Measurements from ENCODE around the gene DLX2. TPM values are rescaled to one million over a fixed set of nuclear protein-coding genes. Genes with fewer than 3 reads are reported as not detected.
A peak's percentile ranks its signal among the peaks of the same experiment; 100 is the strongest.

The DLX2 gene
- total RNA-seq, 1 experiment from 2014 or later, result 1.9 TPM

DNA sequence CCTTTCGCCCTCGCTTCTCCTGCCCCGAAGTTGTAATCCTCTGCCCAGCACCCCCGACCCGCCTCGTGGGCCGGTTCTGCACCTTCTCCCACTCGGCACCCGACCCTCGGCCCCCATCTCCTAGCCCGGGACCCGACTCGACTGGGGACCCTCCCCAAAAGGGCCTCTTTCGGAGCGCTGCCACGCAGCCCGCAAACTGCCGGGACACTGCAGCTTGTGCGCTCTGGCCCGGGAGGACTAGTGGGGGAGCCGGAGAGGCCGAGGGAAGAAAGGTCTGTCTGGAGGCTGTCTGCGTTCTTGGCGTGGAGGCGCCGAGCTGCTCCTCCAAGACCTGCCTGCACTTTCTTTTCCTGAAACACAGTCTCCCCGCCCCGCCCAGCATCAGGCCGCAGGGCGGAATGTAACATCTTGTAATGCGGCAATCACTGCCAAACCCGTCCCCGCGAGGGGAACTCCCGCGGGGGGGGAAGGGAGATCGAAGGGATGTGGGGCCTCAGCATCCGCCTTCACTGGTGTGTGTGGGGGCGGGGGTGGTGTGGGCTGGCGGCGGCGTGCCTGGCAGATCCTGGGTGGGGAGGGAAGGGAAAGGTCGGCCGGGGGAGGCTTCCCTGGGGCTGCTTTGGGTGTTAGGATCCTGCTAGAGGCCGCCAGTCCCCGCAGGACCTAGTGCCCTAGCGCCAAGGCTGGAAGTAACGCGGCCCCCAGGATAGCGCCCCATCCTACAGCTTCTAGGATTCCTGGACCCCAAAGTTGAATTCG is 7.4 kb downstream of the DLX2 start:
- peak; percentile 70 for DNase-seq (ENCODE audit: extremely low read depth, low read depth)

DNA sequence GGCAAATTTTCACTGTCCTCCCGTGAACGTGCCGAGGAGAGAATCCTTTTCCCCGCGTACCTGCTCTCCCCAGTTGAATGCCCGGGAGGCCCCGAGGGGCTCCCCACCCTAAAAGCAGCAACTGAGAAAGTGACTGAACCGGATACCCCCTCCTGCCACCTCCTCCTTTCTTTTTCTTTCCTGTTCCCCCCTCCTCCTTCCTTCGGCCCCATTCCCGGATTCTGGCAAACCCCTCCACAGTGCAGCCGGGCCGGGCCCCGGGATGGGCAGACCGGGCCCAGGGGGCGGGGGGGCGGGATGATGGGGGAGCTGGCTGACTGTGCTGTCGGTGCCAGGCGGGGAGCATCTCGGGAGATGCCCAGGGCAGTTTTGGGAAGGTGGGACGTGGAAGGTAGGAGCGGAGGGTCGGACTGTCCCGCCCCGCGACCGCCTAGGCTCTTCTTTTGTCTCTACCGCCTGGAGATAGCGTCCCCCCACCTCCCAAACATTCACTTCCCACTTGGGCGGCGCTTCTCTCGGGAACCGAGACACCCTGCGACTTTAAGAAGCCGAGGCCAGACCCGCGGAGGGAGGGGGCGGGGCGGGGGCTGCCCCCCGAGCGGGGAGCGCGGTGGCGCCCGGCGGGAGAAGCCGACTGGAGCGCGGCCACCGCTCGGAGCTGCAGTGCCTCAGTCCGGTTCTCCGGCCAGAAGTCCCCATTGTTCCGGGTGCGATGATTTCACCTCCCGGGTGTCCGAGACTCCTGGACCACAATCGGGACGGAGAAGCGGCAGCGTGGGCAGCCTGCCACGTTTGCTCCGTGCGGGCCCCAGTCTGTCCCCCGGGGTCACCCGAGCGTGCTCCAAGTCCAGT is 8.2 kb downstream of the DLX2 start:
- no peak for DNase-seq (ENCODE audit: extremely low read depth, low read depth)

DNA sequence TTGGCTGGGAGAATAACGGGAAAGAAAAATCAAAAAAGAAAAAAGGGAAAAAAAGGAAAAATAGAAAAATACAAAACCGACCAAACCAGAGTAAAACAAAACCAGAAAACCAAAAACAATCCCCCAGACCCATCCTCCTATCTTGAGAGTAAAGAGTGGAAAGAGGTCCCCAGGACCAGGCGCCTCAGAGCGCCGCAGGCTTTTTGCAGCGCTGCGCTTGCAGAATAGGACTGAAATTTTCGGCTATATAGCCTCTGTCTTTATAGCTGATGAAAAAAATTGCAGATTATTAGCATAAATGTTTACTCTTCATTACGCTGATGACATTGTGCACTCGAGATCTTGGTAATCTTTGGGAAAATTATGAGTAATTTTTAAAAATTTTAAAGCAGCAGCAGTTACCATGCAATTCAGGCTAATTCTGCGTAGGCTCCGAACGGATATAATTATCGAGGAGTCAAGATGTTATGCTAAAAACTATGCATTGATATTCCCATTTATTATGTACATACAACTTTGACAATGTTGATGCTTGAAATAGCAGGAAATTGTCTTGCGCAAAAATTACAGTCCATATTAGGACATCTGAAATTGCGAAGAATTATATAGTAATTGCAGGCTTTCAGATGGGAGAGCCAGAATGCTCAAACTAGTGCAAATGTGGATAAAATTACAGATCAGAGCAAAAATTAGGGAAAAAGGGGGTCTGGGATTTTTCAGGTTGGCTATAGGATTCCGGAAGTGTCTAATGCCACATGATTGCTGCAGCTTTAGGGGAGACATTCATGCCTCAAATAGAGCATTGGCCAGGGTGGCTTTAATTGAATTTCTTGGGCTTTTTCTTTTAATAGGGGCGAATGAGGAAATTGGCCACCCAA is 9.0 kb downstream of the DLX2 start:
- DNase-seq (ENCODE audit: extremely low read depth, low read depth), result no peak

DNA sequence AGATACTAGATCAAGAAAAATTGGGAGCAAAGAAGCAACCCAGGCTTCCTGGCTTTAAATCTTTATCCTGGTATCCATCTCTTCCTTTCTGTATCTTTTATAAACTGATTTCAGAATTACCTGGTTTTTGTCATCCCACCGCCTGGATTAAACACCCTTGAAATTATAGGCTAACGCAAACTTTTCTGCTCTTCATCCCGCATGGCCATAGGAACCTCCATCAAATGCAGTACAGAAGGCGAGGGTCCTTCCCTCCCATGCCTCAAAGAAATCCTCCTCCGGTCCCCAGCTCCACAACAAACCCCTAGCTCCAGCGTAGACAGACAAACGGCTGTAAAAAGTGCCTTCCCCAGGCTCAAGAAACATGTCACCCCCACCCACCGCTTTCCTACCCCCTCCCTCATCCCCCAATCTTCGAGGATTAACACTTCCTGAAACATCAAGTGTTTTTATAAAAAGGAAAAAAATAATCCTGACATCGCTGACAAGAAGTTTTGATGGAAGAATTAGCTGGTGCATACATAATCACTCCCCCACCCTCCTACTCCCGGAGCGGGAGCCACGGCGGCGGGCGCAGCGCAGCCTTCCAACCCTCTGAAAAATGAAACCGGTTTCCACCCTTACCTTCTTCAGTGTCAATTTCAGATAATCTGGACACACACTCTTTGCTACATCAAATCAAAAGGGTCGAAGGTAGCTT is 9.8 kb downstream of the DLX2 start:
- no peak for DNase-seq (ENCODE audit: extremely low read depth, low read depth)

DNA sequence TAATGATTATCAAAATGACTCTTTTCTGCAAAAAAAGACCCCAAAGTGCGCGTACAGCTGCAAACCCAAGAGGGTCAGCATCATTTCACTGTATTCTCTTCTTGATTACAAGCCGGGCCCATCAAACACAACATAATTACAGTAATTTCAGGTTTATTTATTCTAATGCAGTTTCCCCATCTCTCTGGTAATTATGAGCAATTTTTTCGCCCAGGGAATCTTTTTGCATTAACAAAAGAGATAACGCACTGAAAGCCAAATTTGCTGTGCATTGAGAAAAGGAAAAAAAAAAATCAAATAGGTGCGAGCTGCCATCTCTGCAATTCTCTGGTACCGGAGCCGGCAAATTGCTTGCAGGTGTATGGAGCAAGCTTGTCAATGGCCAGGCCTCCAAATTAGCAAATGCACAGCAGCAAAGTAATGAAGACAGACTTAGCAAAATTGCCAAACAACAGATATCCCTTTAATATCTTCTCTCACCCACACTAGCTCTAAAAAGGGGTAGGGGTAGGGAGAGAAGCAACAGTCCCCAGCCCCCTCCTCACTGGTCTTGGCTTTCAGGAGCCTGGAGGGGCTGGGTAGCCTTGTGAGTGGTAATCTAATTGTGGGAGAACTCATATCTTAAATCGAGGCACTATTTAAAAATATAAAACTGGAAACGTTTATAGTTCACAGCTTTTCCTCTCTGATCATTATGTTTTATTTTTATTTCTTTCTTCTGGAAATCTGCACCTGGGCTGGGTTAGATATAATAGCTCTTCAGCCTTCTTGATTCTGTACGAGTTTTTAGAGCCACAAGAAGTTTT is 10.7 kb downstream of the DLX2 start:
- no peak for DNase-seq (ENCODE audit: extremely low read depth, low read depth)

DNA sequence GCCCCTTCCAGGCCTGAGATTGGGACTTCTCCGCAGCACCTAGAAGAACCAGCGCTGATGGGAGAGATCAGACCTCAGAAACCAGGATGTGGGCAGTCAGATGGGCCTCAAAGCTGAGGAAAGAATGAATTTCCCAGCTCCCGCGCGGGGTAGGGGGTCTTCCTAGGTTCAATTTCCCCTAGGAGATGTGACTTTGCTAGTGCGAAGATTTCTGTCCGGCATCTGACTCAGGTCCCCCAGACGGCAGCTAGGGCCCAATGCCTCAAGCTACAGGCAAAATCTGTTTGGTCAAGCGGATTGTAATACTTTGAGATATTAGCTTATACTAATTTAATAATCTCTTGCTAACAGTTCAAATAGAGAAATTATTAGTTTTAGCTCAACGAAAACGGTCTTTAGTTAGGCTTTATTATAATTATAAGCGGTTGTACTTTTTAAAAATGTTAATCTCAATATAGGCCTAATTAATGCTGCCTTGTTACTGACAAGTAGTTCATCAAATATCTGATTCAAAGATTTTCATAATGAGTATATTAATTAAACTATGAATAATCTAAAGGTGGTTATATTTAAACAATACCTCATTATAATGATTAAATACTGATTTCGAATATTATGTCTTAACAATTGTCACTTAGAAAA is 11.6 kb downstream of the DLX2 start:
- DNase-seq (ENCODE audit: extremely low read depth, low read depth), result no peak

DNA sequence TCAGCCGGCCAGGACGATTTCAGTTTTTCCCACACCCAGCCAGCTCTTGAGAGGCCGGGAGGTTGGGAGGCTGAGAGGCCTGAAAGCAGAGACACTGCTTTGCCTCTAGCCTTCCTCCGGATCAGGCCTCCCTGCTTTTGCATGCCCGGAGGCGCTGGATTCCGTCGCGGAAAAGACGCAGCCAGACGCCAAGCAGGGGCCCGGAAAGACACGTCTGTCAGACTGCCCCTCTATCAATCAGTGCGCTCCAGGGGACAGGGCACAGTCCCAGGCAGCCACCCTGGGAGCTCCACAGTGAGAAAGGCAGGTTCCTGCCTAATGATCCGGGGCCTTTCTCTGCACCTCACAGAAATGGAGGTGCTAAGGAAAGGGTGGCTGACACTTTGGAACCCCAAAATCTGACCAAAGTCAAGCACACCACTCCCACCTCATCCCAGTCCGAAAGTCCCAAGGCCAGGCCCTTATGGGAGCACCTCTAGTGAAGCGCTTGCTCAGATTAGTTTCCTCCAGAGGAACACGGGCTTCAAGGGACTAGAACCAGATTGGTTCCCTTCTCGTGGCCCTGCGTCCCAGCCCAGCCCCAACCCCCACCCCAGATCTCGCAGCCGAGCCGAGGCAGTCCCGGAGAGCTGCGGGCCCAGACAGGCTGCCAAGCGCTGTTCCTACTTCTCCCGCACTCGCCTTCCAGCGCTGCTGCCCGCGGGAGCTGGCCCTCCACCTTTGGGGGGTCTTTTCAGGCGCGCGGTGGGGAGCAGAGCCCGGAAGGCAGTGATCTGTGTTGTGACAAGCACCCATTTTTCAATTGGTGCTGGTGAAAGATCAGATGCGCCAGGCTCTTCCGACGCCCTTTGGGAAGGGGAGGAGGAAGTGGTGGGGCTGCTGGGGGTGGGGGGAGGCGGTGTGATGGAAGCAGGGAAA is 12.4 kb downstream of the DLX2 start:
- no peak for DNase-seq (ENCODE audit: extremely low read depth, low read depth)

DNA sequence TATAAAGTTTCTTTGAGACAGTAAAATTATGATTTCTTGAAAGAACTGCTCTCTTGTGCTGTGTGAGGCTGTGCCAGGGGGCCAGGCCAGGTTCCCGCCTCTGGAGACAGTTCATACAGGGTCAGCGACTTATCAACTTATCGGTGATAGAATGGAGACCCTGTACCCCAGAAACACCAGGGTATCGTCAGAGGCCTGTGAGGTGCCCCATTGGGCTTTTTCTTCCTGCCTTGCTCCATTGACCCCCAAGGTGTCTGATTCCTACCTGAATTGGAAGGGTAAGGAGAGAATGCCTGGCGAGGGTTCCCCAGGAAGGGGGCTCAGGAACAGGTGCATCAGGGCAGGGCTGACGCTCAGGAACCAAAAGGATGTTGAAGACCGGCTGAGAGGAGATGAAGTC is 13.1 kb downstream of the DLX2 start:
- DNase-seq (ENCODE audit: extremely low read depth, low read depth), result no peak

DNA sequence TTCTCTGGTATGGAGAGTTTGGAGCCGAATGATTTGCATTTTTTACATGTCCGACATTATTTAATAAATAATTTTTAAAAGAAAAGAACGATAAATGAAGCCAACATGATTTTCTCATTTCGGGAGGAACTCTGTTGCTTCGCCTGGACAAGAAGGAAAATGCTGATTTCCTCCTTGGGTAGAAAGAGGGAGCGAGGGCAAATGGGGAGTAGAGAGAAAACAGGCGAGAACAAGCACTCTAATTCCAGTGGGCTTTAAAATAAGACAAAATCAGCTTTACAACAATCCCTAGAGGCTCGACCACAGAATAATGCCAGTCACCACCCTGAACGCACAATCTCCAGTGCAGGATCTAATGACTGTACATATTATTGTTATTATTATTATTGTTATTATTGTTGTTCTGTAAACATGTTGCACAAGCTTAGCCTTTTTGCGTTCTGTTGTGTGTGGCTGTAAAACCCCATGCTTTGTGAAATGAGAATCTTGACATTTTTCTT is 13.6 kb downstream of the DLX2 start:
- no peak for DNase-seq (ENCODE audit: extremely low read depth, low read depth)

DNA sequence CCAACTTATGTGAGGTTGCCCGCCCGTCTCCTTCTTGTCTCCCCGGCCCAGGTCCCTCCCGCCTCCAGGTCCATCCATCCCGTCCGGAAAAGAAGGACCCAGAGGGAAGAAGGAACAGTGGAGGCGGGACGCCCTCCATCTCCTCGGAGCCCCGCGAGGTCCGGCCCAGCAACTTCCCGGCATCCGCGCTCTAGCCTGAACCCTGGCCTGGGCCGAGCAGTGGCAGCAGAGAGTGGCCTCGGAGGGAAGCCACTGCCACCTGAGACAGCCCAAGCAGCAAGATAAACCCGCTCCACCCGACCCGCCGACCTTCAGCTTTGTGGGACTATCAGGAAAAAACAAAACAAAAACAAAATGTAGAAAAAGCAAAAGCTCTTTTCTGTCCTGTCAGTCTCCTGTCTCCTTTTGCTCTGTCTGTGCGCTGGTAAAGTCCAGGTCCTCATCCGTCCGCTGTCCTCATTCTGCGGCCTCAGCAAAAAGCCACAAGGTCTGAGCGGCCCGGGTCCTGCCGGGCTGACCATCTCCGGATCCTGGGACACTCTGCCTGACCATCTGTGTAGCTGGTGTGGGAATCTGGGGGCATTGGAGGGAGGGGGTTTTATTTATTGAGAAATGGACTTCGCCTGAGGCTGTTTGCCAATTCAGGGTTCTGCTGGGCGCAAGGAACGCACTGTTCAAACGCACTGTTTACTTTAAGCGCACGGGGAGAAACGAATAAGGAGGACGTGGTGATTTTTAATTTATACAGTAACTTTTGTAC is 14.3 kb downstream of the DLX2 start:
- no peak for DNase-seq (ENCODE audit: extremely low read depth, low read depth)

DNA sequence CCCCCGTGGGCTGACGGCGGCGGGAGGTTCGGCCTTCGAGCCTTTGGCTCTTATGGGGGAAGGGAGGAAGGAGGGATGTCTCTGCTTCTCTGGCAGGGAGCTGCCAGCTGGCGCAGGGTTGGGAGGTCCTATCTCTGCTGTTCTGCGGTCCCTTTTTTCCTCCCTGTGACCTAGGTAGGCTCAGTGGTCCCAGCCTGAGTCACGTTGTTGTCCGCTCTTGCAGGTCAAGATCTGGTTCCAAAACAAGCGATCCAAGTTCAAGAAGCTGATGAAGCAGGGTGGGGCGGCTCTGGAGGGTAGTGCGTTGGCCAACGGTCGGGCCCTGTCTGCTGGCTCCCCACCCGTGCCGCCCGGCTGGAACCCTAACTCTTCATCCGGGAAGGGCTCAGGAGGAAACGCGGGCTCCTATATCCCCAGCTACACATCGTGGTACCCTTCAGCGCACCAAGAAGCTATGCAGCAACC is 14.9 kb downstream of the DLX2 start:
- no peak for DNase-seq (ENCODE audit: extremely low read depth, low read depth)

DNA sequence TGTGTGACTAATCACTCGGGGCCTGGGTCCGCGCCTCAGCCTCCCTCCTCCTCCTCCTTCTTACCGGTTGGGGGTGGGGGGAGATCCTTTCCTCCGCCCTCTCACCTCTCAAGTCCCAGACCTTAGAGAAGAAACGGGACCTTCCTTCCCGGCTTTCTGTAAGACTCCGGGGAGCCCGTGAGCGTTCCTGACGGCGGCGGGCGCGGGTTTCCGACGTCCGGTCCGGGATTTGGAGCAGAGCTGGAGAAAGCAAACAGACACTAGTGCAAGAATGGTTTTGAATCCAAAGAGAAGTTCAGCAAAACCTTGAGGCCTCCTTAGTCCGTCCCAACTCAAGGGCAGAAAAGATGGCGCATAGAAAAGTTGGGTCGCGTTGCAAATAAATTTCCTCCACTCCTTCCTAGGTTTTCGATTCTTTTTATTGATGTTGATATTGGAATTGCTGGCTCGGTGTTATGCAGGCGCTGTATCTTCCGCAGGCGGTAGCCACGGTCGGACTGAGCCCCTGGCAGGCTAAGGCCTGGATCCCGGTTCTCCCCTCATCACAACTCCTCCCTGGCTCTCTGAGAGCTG is 15.4 kb downstream of the DLX2 start:
- DNase-seq (ENCODE audit: extremely low read depth, low read depth), result no peak

DNA sequence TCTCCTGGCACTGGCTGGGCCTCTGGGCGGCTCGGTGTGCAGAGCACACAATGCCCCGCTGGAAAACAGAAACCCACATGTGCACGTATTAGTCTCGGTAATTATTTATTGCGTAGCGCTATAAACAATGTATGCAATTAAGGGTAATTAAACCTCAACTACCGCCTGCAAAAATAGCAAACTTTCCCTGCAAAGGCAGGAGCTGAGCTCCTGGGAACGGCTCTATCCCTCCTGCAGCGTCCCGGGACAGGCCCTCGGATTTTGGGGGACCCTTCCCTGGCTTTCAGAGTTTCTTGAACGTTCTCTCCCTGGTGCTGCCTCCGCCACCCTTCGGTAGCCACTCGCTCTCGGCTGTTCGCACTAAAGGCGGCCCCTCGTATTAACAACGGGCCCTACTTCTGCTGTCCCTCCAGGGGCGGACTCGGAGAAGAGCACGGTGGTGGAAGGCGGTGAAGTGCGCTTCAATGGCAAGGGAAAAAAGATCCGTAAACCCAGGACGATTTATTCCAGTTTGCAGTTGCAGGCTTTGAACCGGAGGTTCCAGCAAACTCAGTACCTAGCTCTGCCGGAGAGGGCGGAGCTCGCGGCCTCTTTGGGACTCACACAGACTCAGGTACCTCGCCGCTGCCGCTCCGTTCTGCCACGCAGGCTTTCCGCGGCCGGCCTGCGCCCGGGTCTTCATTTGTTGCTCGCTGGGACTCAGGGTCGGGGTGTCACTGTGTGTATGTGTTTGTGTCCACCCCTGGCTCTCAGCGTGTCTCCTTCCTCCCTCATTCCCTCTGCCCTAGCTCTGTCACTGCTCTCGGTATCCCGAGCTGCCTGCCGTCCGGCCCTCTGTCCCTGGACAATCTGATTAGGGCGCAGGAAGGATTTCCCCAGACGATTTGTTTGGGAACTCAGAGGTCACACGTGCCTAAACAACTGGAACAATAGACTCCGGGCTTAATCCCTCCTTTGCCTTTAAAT is 16.2 kb downstream of the DLX2 start:
- no peak for DNase-seq (ENCODE audit: extremely low read depth, low read depth)

DNA sequence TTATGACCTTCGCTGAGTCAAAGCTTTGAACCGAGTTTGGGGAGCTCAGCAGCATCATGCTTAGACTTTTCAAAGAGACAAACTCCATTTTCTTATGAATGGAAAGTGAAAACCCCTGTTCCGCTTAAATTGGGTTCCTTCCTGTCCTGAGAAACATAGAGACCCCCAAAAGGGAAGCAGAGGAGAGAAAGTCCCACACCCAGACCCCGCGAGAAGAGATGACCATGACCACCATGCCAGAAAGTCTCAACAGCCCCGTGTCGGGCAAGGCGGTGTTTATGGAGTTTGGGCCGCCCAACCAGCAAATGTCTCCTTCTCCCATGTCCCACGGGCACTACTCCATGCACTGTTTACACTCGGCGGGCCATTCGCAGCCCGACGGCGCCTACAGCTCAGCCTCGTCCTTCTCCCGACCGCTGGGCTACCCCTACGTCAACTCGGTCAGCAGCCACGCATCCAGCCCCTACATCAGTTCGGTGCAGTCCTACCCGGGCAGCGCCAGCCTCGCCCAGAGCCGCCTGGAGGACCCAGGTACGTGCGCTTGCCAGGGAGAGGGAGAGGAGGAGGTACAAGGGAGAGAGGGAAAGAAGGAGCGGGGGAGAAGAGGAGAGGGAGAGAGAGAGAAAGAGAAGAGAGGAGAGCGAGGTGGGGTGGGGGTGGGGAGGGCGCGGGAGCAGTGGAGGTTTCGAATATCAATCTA is 17.1 kb downstream of the DLX2 start, which contains the start of gene DLX1:
Gene DLX1 (plus strand): TSS at position 48 of the 700 bp plus-strand sequence. CDS start 171 bp downstream, at position 219.
- no peak for DNase-seq (ENCODE audit: extremely low read depth, low read depth)
